ENCODE measurements around the gene ROBO2. TPM values are rescaled to one million over a fixed set of nuclear protein-coding genes. Genes with fewer than 3 reads are reported as not detected.

Gene ROBO2
- total and polyA plus RNA-seq, 11 donors, result 0.04 to 0.93 (median 0.06) TPM; not detected in 6

- DNase-seq (no peak), ATAC-seq (no peak)
- TF ChIP-seq, protein P1, sequence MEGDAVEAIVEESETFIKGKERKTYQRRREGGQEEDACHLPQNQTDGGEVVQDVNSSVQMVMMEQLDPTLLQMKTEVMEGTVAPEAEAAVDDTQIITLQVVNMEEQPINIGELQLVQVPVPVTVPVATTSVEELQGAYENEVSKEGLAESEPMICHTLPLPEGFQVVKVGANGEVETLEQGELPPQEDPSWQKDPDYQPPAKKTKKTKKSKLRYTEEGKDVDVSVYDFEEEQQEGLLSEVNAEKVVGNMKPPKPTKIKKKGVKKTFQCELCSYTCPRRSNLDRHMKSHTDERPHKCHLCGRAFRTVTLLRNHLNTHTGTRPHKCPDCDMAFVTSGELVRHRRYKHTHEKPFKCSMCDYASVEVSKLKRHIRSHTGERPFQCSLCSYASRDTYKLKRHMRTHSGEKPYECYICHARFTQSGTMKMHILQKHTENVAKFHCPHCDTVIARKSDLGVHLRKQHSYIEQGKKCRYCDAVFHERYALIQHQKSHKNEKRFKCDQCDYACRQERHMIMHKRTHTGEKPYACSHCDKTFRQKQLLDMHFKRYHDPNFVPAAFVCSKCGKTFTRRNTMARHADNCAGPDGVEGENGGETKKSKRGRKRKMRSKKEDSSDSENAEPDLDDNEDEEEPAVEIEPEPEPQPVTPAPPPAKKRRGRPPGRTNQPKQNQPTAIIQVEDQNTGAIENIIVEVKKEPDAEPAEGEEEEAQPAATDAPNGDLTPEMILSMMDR (IDR thresholded peaks at IDR 0.05), result no peak
- TF ChIP-seq POLR2A (IDR thresholded peaks at IDR 0.05), result no peak
- no peaks in the 10 kb centered on the region for H3K36me3 ChIP-seq
- no peaks in the 10 kb centered on the region for H3K9me3 ChIP-seq
- no peaks in the 10 kb centered on the region for H3K4me1 ChIP-seq
- no peaks in the 10 kb centered on the region for H3K27me3 ChIP-seq
- intact Hi-C loops (cut with DNase I), result no loop called here
- H3K4me3 ChIP-seq, result no peak overlapping the region
- no peak overlapping the region for H3K27ac ChIP-seq
These were observed 386.6 kb downstream of the ROBO2 start for GRCh38 chr3:77426531-77426930.

- no peaks in the 10 kb centered on the region for H3K36me3 ChIP-seq
- 85 to 90% (median 87%) methylated on average over 3 of the region's 3 CpGs for WGBS, 4 donors
- intact Hi-C loops (cut with DNase I), result no loop called here
- ATAC-seq, result no peak
- no peak for TF ChIP-seq POLR2A (IDR thresholded peaks at IDR 0.05)
- TF ChIP-seq, protein P1 (IDR thresholded peaks at IDR 0.05), result no peak
- H3K9me3 ChIP-seq, result no peaks in the 10 kb centered on the region
- DNase-seq, result no peak
- no peaks in the 10 kb centered on the region for H3K27me3 ChIP-seq
- H3K27ac ChIP-seq, result no peak overlapping the region
- H3K4me3 ChIP-seq, result no peak overlapping the region
- H3K4me1 ChIP-seq, result no peaks in the 10 kb centered on the region
These were observed 387.6 kb downstream of the ROBO2 start for GRCh38 chr3:77427528-77427927.

DNA sequence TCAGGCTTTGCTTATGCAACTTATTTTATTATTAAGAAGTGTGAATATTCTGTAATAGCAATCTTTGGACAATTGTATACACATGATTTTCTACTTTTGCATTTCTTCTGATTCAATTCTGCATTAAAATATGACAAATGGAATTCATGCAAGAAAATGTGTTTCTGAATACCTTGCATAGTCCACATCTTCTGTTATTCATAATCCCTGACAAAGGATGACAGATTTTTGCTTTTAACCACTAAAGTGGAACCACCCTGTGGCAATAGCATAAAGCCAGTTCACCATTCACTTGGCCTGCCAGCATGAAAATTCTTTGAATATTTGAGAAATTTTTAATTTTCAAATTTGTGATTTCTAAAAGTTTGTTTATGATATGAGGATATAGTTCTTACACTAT, 397.0 kb downstream of the ROBO2 start:
- no peak for TF ChIP-seq POLR2A (IDR thresholded peaks at IDR 0.05)
- TF ChIP-seq, protein P1 (IDR thresholded peaks at IDR 0.05), result no peak

GRCh38 chr3:77446084-77446483, 406.2 kb downstream of the ROBO2 start:
- no peaks in the 10 kb centered on the region for H3K4me1 ChIP-seq
- H3K27me3 ChIP-seq, result no peaks in the 10 kb centered on the region
- H3K9me3 ChIP-seq, result no peaks in the 10 kb centered on the region
- no peaks in the 10 kb centered on the region for H3K36me3 ChIP-seq
- intact Hi-C loops (cut with DNase I), result loop anchor here in 1 of 10 donors (10.0 kb wide), 1 partner anchor 69 kb away; no protein-coding TSS in a partner anchor
- WGBS, 4 donors, result 79 to 84% (median 82%) methylated on average over 1 of the region's 1 CpG
- no peak for ATAC-seq
- H3K4me3 ChIP-seq, result no peak overlapping the region
- H3K27ac ChIP-seq, result no peak overlapping the region
- no peak for TF ChIP-seq POLR2A (IDR thresholded peaks at IDR 0.05)
- TF ChIP-seq, protein P1 (IDR thresholded peaks at IDR 0.05), result no peak
- DNase-seq, result no peak

More for the DNA sequence above, 397.0 kb downstream of the ROBO2 start:
- Histone ChIP-seq H3K27ac (no peak overlapping the region), H3K9me3 (no peaks in the 10 kb centered on the region), H3K36me3 (no peaks in the 10 kb centered on the region), H3K27me3 (no peaks in the 10 kb centered on the region), H3K4me1 (no peaks in the 10 kb centered on the region), H3K4me3 (no peak overlapping the region)
- ATAC-seq (no peak), DNase-seq (no peak)
- intact Hi-C loops (cut with DNase I), result no loop called here

Measured in heart left ventricle (tissue), 16 donors.